SU-DHL-6 (cell line): ENCODE measurements around the gene ZNF592.
"Not testable (repeated sequence)": the region's sequence is repeated elsewhere in the genome, so short reads cannot be mapped to it uniquely, and the experiment has no call there.

ENCODE experiments used
- H2AFZ ChIP-seq: fragments of 200-600 bp; sonication (generic); 2 replicates; pipeline ENCODE4 v1.6.1; 2014; ENCODE audit warnings: low read depth, mild to moderate bottlenecking, moderate library complexity, mixed read lengths, antibody characterized with exemption, low read length; ENCODE audit not compliant: severe bottlenecking
- H3F3A ChIP-seq: fragments of 200-600 bp; shearing (Covaris generic); 2 replicates; pipeline ENCODE4 v1.6.0; 2016; ENCODE audit warnings: antibody characterized with exemption, mild to moderate bottlenecking; ENCODE audit not compliant: insufficient read depth
- H3K27ac ChIP-seq: fragments of 200-600 bp; sonication (generic); 2 replicates; pipeline ENCODE4 v1.5.1; 2016; ENCODE audit warnings: low read depth, mild to moderate bottlenecking, low read length, moderate library complexity, mixed read lengths
- H3K27me3 ChIP-seq: fragments of 200-600 bp; sonication (generic), shearing (Covaris generic); 2 replicates; pipeline ENCODE4 v1.6.0; 2014; ENCODE audit warnings: mild to moderate bottlenecking, low read length
- H3K36me3 ChIP-seq: fragments of 200-600 bp; sonication (generic); 2 replicates; pipeline ENCODE4 v1.6.1; 2014; ENCODE audit warnings: mild to moderate bottlenecking, low read length, mixed read lengths
- H3K4me2 ChIP-seq: fragments of 300-600, 200-600 bp; shearing (Covaris generic), sonication (generic); 2 replicates; pipeline ENCODE4 v1.6.0; 2014; ENCODE audit warnings: low read length, low read depth, mild to moderate bottlenecking; ENCODE audit not compliant: poor library complexity, severe bottlenecking
- H3K4me3 ChIP-seq: fragments of 200-600 bp; sonication (generic); 2 replicates; pipeline ENCODE4 v1.5.1; 2014; ENCODE audit warnings: antibody characterized with exemption, low read length, mild to moderate bottlenecking, mixed read lengths; ENCODE audit not compliant: insufficient read depth, poor library complexity, severe bottlenecking
- H3K79me2 ChIP-seq: fragments of 200-600 bp; sonication (generic); 2 replicates; pipeline ENCODE4 v1.6.1; 2014; ENCODE audit warnings: mild to moderate bottlenecking, low read length, moderate library complexity; ENCODE audit not compliant: insufficient read depth
- H3K9ac ChIP-seq: fragments of 200-600 bp; sonication (generic); 2 replicates; pipeline ENCODE4 v1.7.0; 2014; ENCODE audit warnings: mild to moderate bottlenecking, low read length
- H3K9me2 ChIP-seq: fragments of 200-600 bp; sonication (generic); replicated peaks from 2 replicates; pipeline ENCODE4 v1.6.1; 2014; ENCODE audit warnings: low read length; ENCODE audit not compliant: insufficient read depth
- H3K9me3 ChIP-seq: fragments of 200-600 bp; sonication (generic); 2 replicates; pipeline ENCODE4 v1.6.1; 2014; ENCODE audit warnings: low read length, mixed read lengths; ENCODE audit not compliant: insufficient read depth
- H4K20me1 ChIP-seq: fragments of 200-600 bp; sonication (generic); 2 replicates; pipeline ENCODE4 v1.6.1; 2014; ENCODE audit warnings: low read depth, mild to moderate bottlenecking, antibody characterized with exemption, low read length, moderate library complexity, mixed read lengths
- CTCF ChIP-seq: fragments of 200-600 bp; sonication (generic); IDR thresholded peaks from one replicate; pipeline ENCODE4 v1.5.1; 2017; ENCODE audit warnings: antibody characterized with exemption, mild to moderate bottlenecking, low read length, moderate library complexity; ENCODE audit not compliant: insufficient read depth, poor library complexity, severe bottlenecking
- EZH2phosphoT487 ChIP-seq: fragments of 200-600 bp; sonication (generic), shearing (Covaris generic); conservative IDR thresholded peaks from 2 replicates; pipeline ENCODE4 v1.6.1; 2018; ENCODE audit warnings: mild to moderate bottlenecking, antibody characterized with exemption, low read length, moderate library complexity, mixed read lengths

The ZNF592 gene

GRCh38 chr15:84842781-84843180 is 94.4 kb downstream of the ZNF592 start:
- Histone ChIP-seq H3K9me2 (no peaks in the 10 kb centered on the region), H3K9me3 (peaks cover 6% of the 10 kb centered on the region; the same call in 1 of the 2 replicates), H3K27me3 (no peaks in the 10 kb centered on the region), H3K79me2 (no peaks in the 10 kb centered on the region), H3K9ac (no peak overlapping the region), H4K20me1 (no peaks in the 10 kb centered on the region), H2AFZ (no peak overlapping the region), H3F3A (no peaks in the 10 kb centered on the region), H3K4me3 (no peak overlapping the region), H3K27ac (no peak overlapping the region), H3K4me2 (no peak overlapping the region), H3K36me3 (no peaks in the 10 kb centered on the region)
- TF ChIP-seq CTCF: no peak
- no peak for TF ChIP-seq EZH2phosphoT487

GRCh38 chr15:84844964-84845363 is 96.6 kb downstream of the ZNF592 start:
- no peaks in the 10 kb centered on the region for H3K36me3 ChIP-seq
- no peak overlapping the region for H3K9ac ChIP-seq
- no peak for TF ChIP-seq EZH2phosphoT487
- no peak for TF ChIP-seq CTCF
- no peak overlapping the region for H2AFZ ChIP-seq
- no peaks in the 10 kb centered on the region for H3F3A ChIP-seq
- peaks cover 6% of the 10 kb centered on the region; the same call in 1 of the 2 replicates for H3K9me3 ChIP-seq
- no peaks in the 10 kb centered on the region for H3K27me3 ChIP-seq
- H3K79me2 ChIP-seq: no peaks in the 10 kb centered on the region
- H3K27ac ChIP-seq: no peak overlapping the region
- H3K4me3 ChIP-seq: no peak overlapping the region
- H3K9me2 ChIP-seq: no peaks in the 10 kb centered on the region
- H3K4me2 ChIP-seq: no peak overlapping the region
- H4K20me1 ChIP-seq: no peaks in the 10 kb centered on the region

- peak; percentile 41 for TF ChIP-seq CTCF
- not testable (repeated sequence) for H3K36me3 ChIP-seq, H3F3A ChIP-seq, H3K9ac ChIP-seq, H4K20me1 ChIP-seq, H3K4me3 ChIP-seq, H3K9me3 ChIP-seq, H3K79me2 ChIP-seq, H2AFZ ChIP-seq, H3K27me3 ChIP-seq, H3K27ac ChIP-seq, H3K9me2 ChIP-seq, H3K4me2 ChIP-seq
These were observed 97.2 kb downstream of the ZNF592 start for GRCh38 chr15:84845631-84846030.

GRCh38 chr15:84846269-84846668 is 97.9 kb downstream of the ZNF592 start:
- H2AFZ ChIP-seq: no peak overlapping the region
- no peaks in the 10 kb centered on the region for H3K27me3 ChIP-seq
- H3K79me2 ChIP-seq: no peaks in the 10 kb centered on the region
- no peaks in the 10 kb centered on the region for H4K20me1 ChIP-seq
- no peak for TF ChIP-seq EZH2phosphoT487
- no peak for TF ChIP-seq CTCF
- no peak overlapping the region for H3K27ac ChIP-seq
- no peaks in the 10 kb centered on the region for H3K9me2 ChIP-seq
- no peak overlapping the region for H3K4me3 ChIP-seq
- no peaks in the 10 kb centered on the region for H3F3A ChIP-seq
- H3K9ac ChIP-seq: no peak overlapping the region
- H3K9me3 ChIP-seq: peaks cover 6% of the 10 kb centered on the region; the same call in 1 of the 2 replicates
- H3K4me2 ChIP-seq: no peak overlapping the region
- no peaks in the 10 kb centered on the region for H3K36me3 ChIP-seq
